Coronary artery (tissue), 2 donors: Measurements from ENCODE around the gene CEMP1.
A peak's percentile ranks its signal among the peaks of the same experiment; 100 is the strongest.
"Not testable (repeated sequence)": the region's sequence is repeated elsewhere in the genome, so short reads cannot be mapped to it uniquely, and the experiment has no call there.

Source experiments
- DNase-seq: peaks from one replicate; pipeline ENCODE4 v3.0.0-alpha.2; 2017; ENCODE audit warnings: low spot score
- H3K27ac ChIP-seq, 2 donors: fragments of 200-600 bp; sonication (generic); one replicate each; pipeline ENCODE4 v1.5.1; 2016 to 2019
- H3K4me3 ChIP-seq: fragments of 200-600 bp; sonication (generic); 2 replicates; pipeline ENCODE4 v1.5.1; 2016; ENCODE audit warnings: mild to moderate bottlenecking, moderate library complexity
- TF ChIP-seq, protein P1 (sequence below): fragments of 200-600 bp; sonication (generic); IDR thresholded peaks from one replicate; pipeline ENCODE4 v1.5.1; 2019; ENCODE audit warnings: antibody characterized with exemption

The CEMP1 gene

DNA sequence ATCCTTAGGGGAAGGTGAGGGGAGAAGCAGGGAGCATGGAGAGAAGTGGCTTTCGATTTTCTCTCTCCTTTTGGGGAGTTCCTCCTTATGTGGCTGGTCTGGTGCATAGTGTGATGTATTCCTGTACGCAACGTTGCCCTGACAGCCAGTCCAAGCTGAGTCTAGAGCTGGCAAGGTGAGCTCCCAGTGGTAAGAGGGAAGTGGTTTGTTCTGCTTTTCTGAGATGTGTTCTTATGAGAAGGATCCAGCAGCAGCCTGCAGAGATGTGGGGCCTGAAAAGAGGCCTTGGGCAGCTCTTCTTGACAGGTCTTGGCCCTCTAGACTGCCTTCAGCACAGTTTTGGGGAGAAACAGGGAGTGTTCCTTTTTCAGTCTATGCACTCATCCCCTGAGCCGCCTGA is 9.7 kb upstream of the CEMP1 start:
- H3K4me3 ChIP-seq, DNase-seq, H3K27ac ChIP-seq: not testable (repeated sequence)

DNA sequence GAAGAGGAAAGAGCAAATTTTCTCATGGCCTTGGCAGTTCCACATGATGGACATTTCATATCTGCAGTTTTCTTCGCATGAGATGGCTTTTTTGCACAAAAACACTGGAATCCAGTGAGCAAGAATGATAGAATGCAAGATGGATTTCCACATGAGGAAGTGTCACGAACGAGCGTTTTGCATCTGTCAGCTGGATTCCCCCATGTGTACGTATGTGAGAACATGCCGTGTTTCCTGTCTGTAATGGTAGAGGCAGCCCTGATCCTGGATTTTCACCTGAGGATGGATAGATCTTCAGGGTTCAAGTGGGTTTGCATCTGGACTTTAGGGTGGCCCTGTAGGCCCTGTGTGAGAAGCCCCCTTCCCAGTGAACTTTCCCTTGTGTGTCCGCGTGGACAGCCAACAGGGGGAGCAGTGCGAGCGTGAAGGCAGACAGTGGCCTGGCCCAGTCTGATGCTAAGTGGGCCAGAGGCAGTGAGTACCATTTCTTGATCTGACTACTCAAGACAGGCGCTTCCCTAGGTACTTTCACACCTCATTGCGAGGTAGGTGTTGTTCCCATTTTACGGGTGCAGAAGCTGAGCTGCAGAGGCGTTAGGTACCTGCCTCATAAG is 8.7 kb upstream of the CEMP1 start:
- H3K4me3 ChIP-seq, result peak overlapping the region; percentile 98
- DNase-seq, H3K27ac ChIP-seq: not testable (repeated sequence)

GRCh38 chr16:2539192-2539844 is 8.1 kb upstream of the CEMP1 start:
- H3K4me3 ChIP-seq, result peak overlapping the region; percentile 98
- not testable (repeated sequence) for H3K27ac ChIP-seq, DNase-seq

DNA sequence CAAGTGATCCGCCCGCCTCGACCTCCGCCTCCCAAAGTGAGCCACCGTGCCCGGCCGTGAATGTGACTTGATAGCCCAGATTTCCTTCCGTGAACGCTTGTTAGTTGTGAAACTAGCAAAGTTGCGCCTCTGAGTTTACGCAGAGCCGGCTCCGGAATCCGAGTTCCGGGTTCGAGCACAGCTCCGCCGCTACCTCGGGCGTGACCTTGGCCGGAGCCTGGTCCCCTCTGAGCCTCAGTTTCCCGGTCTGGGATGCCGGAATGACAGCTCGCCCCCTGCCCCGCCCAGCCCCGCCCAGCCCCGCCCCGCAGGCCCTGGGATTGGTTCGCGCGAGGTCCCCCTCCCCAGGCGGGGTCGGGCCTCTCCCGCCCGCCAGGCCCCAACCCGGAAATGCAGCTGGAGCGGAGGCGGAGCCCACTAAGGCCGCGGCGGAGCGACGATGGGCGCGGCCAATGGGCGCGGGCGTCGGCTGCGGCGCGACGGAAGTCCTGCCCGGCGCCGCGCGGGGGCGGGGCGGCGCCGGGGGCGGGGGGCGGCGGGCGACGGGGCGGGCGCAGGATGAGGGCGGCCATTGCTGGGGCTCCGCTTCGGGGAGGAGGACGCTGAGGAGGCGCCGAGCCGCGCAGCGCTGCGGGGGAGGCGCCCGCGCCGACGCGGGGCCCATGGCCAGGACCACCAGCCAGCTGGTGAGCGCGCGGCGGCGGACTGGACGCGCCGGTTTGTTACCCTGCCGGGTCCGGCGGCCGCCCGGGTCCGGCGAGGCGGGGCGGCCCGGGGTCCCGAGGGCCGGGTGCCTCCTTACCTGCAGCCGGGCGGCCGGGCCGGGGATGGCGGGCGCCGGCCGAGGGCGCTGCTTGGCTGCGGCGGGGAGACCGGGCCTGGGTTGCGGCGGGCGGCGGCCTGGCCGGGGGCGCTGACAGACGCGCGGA is 6.5 kb upstream of the CEMP1 start, which contains the start of gene PDPK1:
Gene PDPK1, plus strand, starts transcription at position 571 of the 929 bp plus-strand sequence. Its CDS starts 92 bp downstream, at position 663.
- TF ChIP-seq, protein P1, sequence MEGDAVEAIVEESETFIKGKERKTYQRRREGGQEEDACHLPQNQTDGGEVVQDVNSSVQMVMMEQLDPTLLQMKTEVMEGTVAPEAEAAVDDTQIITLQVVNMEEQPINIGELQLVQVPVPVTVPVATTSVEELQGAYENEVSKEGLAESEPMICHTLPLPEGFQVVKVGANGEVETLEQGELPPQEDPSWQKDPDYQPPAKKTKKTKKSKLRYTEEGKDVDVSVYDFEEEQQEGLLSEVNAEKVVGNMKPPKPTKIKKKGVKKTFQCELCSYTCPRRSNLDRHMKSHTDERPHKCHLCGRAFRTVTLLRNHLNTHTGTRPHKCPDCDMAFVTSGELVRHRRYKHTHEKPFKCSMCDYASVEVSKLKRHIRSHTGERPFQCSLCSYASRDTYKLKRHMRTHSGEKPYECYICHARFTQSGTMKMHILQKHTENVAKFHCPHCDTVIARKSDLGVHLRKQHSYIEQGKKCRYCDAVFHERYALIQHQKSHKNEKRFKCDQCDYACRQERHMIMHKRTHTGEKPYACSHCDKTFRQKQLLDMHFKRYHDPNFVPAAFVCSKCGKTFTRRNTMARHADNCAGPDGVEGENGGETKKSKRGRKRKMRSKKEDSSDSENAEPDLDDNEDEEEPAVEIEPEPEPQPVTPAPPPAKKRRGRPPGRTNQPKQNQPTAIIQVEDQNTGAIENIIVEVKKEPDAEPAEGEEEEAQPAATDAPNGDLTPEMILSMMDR, result no peak
- DNase-seq, result peak; percentile 96
- H3K27ac ChIP-seq, result peak within 1 kb of the TSS; percentile 62 to 96
- peak within 1 kb of the TSS; percentile 98 for H3K4me3 ChIP-seq

DNA sequence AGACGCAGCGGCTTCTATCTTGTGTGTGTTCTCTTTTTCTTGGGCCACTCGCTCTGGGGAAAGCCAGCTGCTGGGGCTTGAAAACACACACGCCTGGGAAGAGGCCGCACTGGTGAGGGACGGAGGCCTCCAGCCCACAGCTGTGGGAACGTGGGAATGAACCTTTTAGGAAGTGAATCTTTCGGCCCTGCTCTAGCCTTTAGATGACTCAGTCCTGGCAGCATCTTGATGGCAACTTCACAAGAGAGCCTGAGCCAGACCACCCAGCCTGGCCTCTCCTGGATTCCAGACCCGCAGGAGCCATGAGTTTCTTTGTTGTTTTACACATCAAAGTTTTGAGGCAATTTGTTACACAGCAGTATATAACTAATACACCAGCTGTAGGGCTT is 4.4 kb upstream of the CEMP1 start:
- peak; percentile 77 for DNase-seq
- Histone ChIP-seq H3K27ac (peak overlapping the region in 1 of 2 donors; percentile 83), H3K4me3 (no peak overlapping the region)
- TF ChIP-seq, protein P1, result no peak

DNA sequence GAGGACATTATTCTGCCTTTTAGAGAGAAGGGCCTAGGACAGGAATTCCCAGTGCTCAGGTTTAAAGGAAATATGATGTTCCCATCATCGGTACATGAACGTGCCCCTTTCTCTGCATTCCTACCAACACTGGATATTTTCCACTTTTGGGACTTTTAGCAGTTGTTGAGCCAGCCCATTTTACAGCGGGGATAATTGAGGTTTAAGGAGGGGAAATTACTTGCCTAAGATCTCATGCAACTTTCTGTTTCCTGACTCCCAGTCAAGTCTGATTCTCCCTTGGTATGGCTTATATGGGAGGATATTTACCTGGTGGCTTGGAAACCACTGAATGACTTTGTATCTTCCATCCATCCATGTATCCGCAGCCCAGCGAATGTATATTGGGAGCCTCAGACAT is 3.1 kb upstream of the CEMP1 start:
- H3K27ac ChIP-seq, DNase-seq, H3K4me3 ChIP-seq: not testable (repeated sequence)

GRCh38 chr16:2533912-2534311 is 2.7 kb upstream of the CEMP1 start:
- no peak for DNase-seq
- TF ChIP-seq, protein P1, result no peak

GRCh38 chr16:2533142-2533755 is 2.0 kb upstream of the CEMP1 start:
- H3K4me3 ChIP-seq, result peak overlapping the region; percentile 88
- H3K27ac ChIP-seq, result peak overlapping the region; percentile 96 to 99
- not testable (repeated sequence) for DNase-seq

More at GRCh38 chr16:2533912-2534311, 2.7 kb upstream of the CEMP1 start:
- Histone ChIP-seq H3K27ac (no peak overlapping the region), H3K4me3 (no peak overlapping the region)

- Histone ChIP-seq H3K27ac (peak overlapping the region; percentile 96 to 99), H3K4me3 (peak overlapping the region; percentile 88)
- TF ChIP-seq, protein P1, result no peak
- DNase-seq, result peak; percentile 85
These were observed 1.4 kb upstream of the CEMP1 start for GRCh38 chr16:2532494-2533141.
